GM13977 (cell line): ENCODE measurements around the gene CEMIP2.

Source experiments
- DNase-seq: peaks from one replicate; pipeline ENCODE4 v3.0.0; 2012; ENCODE audit warnings: low spot score
- CTCF ChIP-seq: IDR thresholded peaks from 2 replicates; pipeline ENCODE4 v1.5.1; 2012; ENCODE audit warnings: mild to moderate bottlenecking, control low read depth; ENCODE audit not compliant: insufficient read depth; ENCODE audit errors: extremely low read depth, missing control alignments
- in situ Hi-C: fragments of 300-500 bp; cut with MboI; formaldehyde crosslinking; loops from one replicate; pipeline ENCODE4 v1.12.0; 2022; ENCODE audit warnings: low sequenced_read_pairs, low pct_unique_long_range_greater_than_20kb, mixed read lengths, inconsistent platforms; ENCODE audit not compliant: unreplicated experiment

The CEMIP2 gene

DNA sequence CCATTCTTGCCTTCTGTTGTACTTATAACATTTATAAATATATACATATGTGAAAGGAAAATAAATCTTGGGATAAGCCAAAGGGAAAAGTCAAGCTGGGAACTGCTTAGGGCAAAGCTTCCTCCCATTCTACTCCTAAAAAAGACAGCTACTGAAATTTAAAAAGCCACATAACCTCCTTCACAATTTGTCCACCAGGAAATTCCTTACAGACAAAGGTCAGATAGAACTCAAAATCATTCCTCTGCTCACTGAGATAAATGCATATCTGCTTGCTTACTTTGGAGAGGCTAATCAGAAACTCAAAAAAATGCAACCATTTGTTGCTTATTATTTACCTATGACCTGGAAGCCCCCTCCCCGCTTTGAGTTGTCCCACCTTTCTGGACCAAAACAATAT lies 112.5 kb downstream of the CEMIP2 start:
- no peak for DNase-seq
- no peak for TF ChIP-seq CTCF
- in situ Hi-C loops: no loop called here

DNA sequence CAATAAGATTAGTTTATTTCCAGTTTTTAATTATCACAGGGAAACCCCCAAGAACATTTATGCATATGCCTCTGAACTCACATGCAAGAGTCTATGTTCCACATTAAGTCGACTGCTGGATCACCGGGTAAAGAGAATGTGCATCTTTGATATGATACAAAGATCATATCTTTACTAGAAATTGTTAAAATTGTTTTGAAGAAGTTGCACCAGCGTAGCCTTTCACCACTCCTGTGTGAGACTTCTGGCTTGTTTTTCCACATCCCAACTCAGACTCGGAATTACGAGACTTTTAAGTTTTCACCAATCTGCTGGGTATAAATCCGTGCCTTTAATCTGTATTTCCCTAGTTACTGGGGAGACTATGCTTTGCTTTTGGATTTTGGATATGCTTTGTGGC lies 113.2 kb downstream of the CEMIP2 start:
- in situ Hi-C loops: no loop called here
- TF ChIP-seq CTCF: no peak
- DNase-seq: no peak

DNA sequence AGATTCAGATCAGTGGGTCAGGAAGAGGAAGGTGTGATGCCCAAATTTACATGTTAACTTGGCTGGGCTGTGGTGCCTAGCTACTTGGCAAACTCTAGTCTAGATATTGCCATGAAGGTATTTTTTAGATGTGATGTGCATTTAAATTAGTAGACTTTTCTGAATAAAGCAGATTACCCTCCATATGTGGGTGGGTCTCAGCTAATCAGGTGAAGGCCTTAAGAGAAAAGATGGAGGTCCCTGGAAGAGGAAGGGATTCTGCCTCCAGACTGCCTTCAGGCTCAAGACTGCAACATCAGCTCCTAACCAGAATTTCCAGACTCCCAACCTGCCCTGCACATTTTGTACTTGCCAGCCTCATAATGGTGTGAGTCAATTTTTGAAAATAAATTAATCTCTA lies 115.8 kb downstream of the CEMIP2 start:
- DNase-seq: no peak
- no peak for TF ChIP-seq CTCF
- in situ Hi-C loops: no loop called here

DNA sequence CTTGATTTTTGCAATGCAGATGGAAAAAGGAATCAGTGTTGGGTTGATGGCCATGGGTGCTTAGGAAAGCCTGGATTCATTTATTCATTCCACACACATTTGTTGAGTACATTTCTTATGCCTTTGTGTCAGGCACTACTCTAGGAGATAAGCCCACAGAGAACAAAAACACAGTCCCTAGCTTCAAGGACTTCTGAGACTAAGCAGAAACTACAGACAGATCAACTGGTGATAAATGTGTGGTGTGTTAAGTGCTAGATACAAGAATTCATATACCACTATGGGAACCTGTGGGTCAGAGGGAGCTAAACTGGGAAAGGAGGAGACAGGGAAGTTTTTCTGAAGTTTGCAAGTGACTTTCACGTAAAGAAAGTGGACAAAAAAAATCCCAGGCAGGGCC lies 119.9 kb downstream of the CEMIP2 start:
- no peak for TF ChIP-seq CTCF
- no peak for DNase-seq
- in situ Hi-C loops: no loop called here

DNA sequence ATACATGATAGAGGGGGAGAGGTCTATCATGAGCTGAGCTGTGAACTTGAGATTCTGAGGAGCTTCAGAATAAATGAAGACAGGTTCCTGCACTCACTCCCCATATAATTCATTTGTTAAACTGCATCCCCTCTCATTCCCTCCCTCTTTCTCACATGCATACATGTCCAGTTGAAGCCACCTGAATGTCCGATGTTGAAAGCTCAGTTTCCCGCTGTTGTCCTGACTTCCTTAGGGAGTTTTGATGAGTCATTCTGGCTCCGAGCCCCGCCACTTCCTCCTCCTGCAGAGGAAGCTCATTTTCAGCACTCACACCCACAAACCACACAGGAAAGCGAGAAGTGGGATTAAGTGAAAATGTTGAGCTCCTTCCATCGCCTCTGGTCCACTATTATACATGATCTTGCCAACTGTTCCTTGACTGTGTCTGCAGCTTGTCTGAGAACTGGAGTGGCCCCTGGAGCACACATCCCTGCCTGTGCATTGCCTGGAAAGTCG lies 121.2 kb downstream of the CEMIP2 start:
- in situ Hi-C loops: no loop called here
- TF ChIP-seq CTCF: no peak
- no peak for DNase-seq

DNA sequence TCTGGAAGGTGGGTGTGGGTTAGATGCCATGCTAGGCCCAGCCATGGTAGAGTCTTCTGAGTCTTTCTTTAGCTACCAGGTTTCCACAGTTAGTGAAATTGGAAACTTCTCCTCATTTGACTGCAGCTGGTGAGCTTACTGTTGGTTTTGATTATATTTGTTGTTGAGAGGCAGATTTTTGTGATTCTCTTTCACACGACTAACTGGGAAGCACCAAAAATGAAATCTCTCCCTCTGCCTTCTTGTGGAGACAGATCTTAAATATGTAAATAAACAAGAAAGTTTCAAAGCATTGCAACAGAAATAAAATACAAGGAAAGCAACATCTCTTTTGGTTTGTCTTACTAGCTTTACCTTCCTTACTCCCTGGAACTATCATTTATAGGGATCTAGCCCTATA lies 122.2 kb downstream of the CEMIP2 start:
- in situ Hi-C loops: no loop called here
- TF ChIP-seq CTCF: no peak
- DNase-seq: no peak

DNA sequence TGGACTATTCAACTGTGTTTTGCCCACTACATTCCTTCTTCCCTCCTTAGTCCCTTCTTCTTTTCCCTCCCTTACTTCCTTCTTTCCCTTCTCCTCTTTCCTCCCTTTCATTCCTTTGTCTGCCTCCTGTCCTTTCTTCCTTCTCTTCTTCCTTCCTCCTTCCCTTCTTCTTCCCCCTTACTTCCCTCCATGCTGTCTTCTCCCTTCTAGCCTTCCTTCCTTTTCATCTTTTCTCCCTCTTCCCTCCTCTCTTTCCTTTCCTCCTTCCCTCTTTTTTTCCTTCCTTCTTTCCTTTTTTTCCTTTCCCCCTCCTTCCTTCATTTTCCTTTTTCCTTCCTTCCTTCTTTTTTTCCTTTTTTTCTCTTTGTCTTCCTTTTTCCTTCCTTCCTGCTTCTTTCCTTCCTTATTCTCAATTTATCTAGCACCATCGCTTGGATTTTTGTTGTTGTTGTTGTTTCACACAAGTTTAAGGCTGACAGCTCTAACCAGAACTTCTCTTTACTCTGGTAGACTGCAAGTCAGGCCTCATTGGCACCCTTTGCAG lies 123.4 kb downstream of the CEMIP2 start:
- no peak for DNase-seq
- in situ Hi-C loops: no loop called here
- TF ChIP-seq CTCF: no peak
